Ureter (tissue), 1 donor: ENCODE data around the gene TANC1. TPM values are rescaled to one million over a fixed set of nuclear protein-coding genes. Genes with fewer than 3 reads are reported as not detected.

ENCODE experiments used
- DNase-seq: peaks from one replicate; pipeline ENCODE4 v3.0.0-alpha.2; 2020; ENCODE audit warnings: low spot score
- total RNA-seq: library from RNA; stranded (reverse); gene quantifications from one replicate; pipeline ENCODE4 v1.2.4, GENCODE V29; 2023
- donor health status: DM: yes; HTN: yes; CAD: no.

TANC1 gene
- total RNA-seq, 1 donor from 2014 or later, result 62.9 TPM

GRCh38 chr2:158962074-158962473 lies 6.4 kb upstream of the TANC1 start:
- no peak for DNase-seq

GRCh38 chr2:158963071-158963470 lies 5.4 kb upstream of the TANC1 start:
- DNase-seq, result no peak

DNA sequence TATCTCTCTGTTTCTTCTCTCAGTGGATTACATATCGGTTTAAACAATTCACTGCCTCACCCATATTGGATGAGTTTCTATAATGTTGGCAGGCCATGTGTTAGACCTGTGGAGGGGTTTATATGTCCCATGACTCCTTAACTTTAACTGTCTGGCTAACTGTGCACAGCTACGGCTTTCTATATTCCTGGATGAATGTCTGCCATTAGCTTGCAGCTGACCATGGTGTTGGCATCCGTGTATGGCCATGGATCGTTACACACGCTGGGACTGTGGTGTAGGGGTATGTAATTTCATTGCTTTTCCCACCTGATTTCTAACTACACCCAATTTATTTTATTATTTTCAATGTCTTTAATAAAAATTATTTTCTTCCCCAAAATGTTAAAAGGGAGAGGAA lies 3.3 kb upstream of the TANC1 start:
- DNase-seq, result no peak

GRCh38 chr2:158965641-158966040 lies 2.8 kb upstream of the TANC1 start:
- DNase-seq, result no peak

DNA sequence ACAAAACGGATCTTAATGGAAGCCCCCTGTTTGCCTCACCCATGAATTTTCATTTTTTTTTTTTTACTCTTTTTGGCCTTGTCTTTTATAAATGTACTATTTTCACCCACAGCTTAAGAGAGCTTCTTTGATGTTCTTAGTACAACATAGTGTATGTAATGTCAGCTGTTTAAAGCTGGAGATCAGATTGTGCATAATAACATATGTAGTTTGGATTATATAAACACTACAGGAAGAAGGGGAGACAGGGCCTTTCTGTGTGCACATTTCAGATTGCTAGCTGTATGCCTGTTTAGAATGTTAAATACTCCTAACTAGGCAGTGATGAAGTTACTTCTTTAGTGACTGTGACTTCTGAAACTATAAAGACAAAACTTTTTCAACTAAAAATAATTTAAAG lies 2.1 kb upstream of the TANC1 start:
- DNase-seq, result no peak

- DNase-seq, result no peak
Observed at GRCh38 chr2:158967114-158967730, 1.2 kb upstream of the TANC1 start.

GRCh38 chr2:158967731-158968395 lies 577 bp upstream of the TANC1 start:
- DNase-seq, result peak; percentile 49

GRCh38 chr2:158969162-158969714 lies 798 bp downstream of the TANC1 start:
- DNase-seq, result no peak

DNA sequence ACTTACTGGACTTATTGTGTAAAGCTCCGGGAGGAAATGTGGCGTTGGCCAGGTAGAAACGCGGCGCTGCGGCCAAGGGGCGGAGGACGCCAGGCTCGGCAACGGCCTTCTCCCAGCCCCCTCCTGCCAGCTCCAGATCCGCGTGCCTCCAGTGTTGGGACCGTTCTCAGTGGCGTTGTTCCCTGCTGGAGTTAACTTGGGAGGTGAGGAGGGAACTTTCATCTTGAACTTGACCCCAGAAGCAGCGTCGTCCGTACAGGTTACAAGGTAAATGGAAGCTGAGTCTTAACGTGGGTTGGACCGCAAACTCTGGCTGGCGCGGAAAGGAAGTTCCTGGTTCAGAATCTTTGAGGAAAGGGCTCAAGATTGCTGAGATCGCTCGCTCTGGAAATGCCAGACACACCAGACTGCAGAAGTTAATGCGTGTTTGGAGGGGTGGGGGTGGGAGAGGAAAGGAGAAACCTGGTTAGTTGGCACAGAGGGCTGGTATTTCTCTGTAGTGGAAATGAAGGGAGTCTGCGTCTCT lies 1.3 kb downstream of the TANC1 start:
- DNase-seq, result peak; percentile 54

DNA sequence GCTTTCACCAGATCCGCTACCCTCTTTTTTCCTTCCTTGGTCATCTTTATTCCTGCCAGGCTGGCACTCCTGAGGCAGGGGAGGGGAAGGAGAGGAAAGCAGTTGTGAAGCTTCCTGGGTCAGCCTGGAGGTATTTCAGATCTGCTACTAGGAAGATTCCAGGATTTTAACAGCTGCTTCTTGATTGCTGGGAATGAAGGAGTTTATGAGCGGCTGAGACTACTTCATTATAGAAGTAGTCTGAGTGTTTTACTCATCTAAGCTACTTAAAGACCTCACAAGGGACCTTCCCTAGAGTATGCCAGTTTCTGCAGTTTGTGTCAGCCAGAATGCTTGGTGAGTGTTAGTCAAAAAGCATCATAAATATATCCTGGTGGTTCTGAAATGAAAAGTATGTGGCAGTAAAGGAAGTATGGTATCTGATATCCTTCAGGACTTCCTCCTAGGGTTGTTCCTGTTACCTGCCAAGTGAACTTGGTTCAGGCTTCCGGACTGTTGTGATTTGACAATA lies 1.9 kb downstream of the TANC1 start:
- DNase-seq, result no peak

DNA sequence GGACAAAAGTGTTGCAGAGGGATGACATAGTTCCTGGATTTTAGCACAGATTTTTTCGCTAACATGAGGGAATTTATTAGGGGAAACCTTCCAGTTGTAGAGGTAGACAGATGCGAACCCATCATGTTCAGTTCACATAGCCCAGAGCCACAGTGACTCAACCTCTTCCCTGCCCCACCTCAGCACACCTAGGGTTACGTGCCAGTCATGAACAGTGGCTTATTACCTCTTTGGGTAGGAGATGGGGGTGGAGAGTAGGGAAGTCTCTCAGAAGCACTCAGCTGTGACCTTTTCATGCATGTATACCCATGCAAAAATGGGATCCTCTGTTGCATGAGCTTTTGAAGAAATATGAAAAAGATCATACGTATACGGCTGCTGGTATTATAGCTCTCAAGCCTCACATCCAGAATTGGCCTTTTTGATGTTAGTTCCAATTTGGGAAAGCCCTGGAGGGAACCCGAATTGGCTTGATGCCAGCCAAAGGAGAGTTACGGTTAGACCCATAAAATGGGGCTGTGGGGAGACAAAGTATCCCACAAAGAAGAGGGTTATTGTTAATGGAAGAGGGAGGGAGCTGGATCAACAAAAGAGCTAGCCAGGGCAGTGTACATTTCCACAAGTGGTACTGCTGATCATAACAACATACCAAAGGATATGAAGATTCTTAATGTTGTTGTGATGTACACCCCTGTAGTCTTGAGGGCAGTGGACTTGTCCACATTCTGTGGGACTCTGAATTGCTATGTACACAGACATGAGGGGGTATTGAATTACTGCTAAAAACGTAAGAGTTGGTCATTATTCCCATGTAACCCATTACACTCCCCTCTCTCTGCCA lies 4.9 kb downstream of the TANC1 start:
- no peak for DNase-seq

GRCh38 chr2:158975271-158975921 lies 7.0 kb downstream of the TANC1 start:
- no peak for DNase-seq

- no peak for DNase-seq
Observed at GRCh38 chr2:158979772-158980171, 11.3 kb downstream of the TANC1 start.

DNA sequence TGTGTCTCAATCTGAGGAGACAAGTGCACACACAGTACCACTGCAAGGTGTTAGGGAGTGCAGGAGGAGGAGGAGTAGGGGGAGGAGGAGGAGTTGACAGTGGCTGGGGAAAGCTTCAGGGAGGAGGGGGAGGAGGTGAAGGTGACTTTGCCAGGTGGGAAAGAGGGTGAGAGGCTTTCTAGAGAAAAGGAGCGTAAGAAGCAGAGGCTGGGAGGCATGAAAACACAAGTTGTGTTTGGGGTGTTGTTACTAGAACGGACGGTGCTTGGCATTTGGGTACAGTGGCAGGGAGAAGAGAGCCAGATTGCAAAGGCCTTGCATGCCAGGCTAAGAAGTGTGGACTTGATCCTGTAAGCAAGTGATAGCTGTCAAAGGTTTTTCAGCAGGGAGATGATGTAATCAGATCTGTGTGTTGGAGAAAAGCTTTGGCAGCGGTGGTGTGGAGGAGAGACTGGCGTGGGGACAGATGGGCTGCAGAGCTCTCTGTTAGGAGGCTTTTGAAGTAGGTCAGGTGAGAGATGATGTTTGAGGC lies 16.2 kb downstream of the TANC1 start:
- DNase-seq, result no peak

DNA sequence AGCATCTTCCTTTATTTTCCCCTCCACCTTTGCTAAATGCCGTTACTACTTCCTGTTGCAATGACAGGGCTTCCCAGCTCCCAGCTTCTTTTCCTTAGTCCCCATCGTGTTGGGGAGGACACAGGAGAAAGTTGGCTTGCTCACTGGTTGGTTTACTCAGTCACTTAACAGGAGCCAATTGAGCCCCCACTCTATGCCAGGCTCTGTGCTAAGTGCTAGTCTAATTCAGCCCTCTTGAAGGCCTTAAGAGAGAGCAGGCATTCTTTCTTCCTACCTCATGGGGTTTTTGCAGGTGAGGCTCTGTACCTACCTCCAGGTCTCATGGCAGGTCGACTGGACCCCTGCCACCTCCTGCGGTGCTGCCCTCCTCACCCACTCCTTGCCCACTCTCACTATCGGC lies 20.1 kb downstream of the TANC1 start:
- DNase-seq, result no peak

DNA sequence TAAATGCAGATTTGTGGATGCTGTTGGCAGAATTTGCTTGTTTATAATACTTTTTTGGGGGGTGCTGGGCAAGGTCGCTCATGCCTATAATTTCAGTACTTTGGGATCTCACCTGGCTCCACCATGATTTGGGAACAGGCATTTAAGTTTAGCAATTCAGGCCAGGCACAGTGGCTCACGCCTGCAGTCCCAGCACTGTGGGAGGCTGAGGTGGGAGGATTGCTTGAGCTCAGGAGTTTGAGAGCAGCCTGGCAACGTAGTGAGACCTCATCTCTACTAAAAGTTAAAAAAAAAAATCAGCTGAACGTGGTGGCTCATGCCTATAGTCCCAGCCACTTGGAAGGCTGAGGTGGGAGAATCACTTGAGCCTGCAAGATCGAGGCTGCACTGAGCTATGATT lies 20.7 kb downstream of the TANC1 start:
- DNase-seq, result no peak

GRCh38 chr2:158990397-158991214 lies 22.2 kb downstream of the TANC1 start:
- DNase-seq, result no peak

GRCh38 chr2:158993030-158993429 lies 24.6 kb downstream of the TANC1 start:
- no peak for DNase-seq

GRCh38 chr2:158993721-158994587 lies 25.5 kb downstream of the TANC1 start:
- DNase-seq, result no peak
